ENCODE measurements around the gene NXNL1. TPM values are rescaled to one million over a fixed set of nuclear protein-coding genes. Genes with fewer than 3 reads are reported as not detected.
"Not testable (repeated sequence)": the region's sequence is repeated elsewhere in the genome, so short reads cannot be mapped to it uniquely, and the experiment has no call there.

NXNL1 gene
- total RNA-seq, 1 donor from 2014 or later = not detected

DNA sequence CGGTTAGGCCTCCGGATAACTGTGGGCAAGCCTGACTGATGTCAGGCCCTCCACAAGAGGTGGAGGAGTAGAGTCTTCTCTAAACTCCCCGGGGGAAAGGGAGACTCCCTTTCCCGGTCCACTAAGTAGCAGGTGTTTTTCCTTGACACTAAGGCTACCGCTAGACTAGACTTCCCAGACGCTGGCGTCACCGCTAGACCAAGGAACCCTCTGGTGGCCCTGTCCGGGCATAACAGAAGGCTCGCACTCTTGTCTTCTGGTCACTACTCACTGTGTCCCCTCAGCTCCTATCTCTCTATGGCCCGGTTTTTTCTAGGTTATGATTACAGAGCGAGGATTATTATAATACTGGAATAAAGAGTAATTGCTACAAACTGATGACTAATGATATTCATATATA is 38.3 kb upstream of the NXNL1 start:
- Histone ChIP-seq H3K4me1 (ENCODE audit: control insufficient read depth in 3 of 3, insufficient read depth in 3 of 3, low read length in 3 of 3) (peaks cover 7 to 22% (median 15%) of the 10 kb centered on the region in 3 donors), H3K36me3 (ENCODE audit: control insufficient read depth in 3 of 3, insufficient read depth in 3 of 3, low read length in 3 of 3) (peaks cover 23 to 41% (median 29%) of the 10 kb centered on the region in 3 donors)
- H3K27me3 ChIP-seq (ENCODE audit: control insufficient read depth in 3 of 3, insufficient read depth in 3 of 3, low read length in 3 of 3); H3K27ac ChIP-seq (ENCODE audit: low read depth, low read length); H3K4me3 ChIP-seq (ENCODE audit: low read length in 3 of 3); H3K9me3 ChIP-seq (ENCODE audit: control insufficient read depth in 3 of 3, low read length in 3 of 3); H3K9ac ChIP-seq (ENCODE audit: low read depth in 1 of 3, low read length in 3 of 3): not testable (repeated sequence)

DNA sequence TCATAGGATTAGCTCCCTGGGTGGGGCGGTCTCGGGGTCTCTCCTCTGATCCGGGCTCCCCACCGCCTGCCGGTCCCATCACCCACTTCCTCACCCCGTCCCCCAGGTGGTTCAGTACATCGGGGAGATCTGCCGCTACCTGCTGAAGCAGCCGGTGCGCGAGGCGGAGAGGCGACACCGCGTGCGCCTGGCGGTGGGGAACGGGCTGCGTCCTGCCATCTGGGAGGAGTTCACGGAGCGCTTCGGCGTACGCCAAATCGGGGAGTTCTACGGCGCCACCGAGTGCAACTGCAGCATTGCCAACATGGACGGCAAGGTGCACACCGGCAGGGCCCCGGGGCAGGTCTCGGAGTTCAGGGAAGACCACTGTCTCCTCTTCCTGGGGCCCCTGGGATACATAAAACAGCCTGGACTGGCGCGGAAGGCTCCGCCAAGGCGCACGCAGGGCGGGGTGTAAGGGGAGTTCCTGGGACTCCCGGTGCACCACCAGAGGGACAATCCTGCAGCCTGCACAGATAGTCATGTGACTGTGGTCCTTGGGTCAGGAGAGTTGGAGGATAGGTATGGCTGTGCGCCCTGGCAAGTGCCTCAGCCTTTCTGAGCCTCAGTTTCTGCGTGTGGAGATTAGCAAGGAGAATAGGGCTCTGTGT is 36.5 kb upstream of the NXNL1 start:
- no peak overlapping the region for H3K9ac ChIP-seq (ENCODE audit: low read depth in 1 of 3, low read length in 3 of 3)
- no peaks in the 10 kb centered on the region for H3K9me3 ChIP-seq (ENCODE audit: control insufficient read depth in 3 of 3, low read length in 3 of 3)
- no peak overlapping the region for H3K27ac ChIP-seq (ENCODE audit: low read depth, low read length)
- H3K4me1 ChIP-seq (ENCODE audit: control insufficient read depth in 3 of 3, insufficient read depth in 3 of 3, low read length in 3 of 3) = peaks cover 7 to 22% (median 15%) of the 10 kb centered on the region in 3 donors
- H3K27me3 ChIP-seq (ENCODE audit: control insufficient read depth in 3 of 3, insufficient read depth in 3 of 3, low read length in 3 of 3) = no peaks in the 10 kb centered on the region
- peaks cover 22 to 40% (median 27%) of the 10 kb centered on the region in 3 donors for H3K36me3 ChIP-seq (ENCODE audit: control insufficient read depth in 3 of 3, insufficient read depth in 3 of 3, low read length in 3 of 3)
- H3K4me3 ChIP-seq (ENCODE audit: low read length in 3 of 3) = no peak overlapping the region

DNA sequence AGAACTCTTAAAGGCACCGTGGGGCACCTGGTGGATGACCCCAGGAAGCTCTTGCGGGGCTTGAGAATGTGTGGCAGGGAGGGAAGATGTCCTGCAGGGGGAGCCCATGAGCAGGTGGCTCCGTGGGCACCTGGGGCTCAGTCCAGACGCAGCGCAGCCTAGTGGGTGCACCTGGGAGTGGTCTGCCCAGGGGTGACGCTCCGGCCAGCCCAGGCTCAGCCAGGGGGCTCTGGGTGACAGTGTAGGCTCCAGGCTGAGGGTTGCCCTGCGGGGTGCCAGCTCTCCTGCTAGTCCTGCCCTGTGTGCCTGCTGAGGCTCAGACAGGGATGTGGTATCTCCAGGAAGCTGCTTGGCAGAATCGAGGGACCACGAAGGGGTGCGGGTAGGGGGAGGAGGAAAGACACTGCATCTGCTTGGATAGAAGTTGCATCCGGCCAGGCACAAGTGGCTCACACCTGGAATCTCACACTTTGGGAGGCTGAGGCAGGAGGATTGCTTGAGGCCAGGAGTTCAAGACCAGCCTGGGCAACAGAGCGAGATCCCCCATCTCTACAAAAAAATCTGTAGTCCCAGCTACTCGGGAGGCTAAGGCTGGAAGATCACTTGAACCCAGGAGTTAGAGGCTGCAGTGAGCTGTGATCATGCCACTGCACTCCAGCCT is 35.7 kb upstream of the NXNL1 start:
- Histone ChIP-seq H3K27ac (ENCODE audit: low read depth, low read length) (no peak overlapping the region), H3K4me3 (ENCODE audit: low read length in 3 of 3) (no peak overlapping the region), H3K36me3 (ENCODE audit: control insufficient read depth in 3 of 3, insufficient read depth in 3 of 3, low read length in 3 of 3) (peaks cover 27 to 40% (median 28%) of the 10 kb centered on the region in 3 donors)

DNA sequence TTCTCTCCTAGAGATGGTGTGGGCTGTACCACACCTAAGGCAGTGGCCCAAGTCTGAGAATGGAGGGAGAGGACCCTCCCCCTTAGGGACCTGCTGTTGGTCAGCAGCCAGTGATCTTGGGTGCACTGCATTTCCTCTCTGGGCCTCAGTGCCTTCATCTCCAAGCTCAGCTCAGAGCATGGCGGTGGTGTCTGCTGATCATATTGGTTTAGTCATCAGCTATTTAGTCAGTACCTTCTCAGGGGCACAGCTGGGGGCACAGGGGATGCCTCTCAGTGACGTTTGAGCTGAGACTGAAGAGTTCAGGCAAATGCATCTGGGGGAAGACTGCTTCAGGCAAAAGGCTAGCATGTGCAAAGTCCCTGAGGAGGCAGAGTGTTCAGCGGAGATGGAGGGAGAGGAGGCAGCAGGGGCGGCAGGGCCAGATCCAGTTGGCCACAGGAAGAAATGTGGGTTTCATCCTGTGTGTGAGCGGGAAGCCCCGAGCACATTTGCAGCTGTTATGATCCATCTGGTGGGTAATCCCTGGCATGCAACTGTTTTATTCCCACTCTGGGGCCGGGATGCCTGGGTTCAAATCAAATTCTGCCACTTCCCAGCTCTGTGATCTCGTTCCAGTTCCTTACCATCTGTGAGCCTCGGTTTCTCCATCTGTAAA is 35.0 kb upstream of the NXNL1 start:
- H3K27me3 ChIP-seq (ENCODE audit: control insufficient read depth in 3 of 3, insufficient read depth in 3 of 3, low read length in 3 of 3) = no peaks in the 10 kb centered on the region
- no peaks in the 10 kb centered on the region for H3K9me3 ChIP-seq (ENCODE audit: control insufficient read depth in 3 of 3, low read length in 3 of 3)
- peaks cover 7 to 22% (median 15%) of the 10 kb centered on the region in 3 donors for H3K4me1 ChIP-seq (ENCODE audit: control insufficient read depth in 3 of 3, insufficient read depth in 3 of 3, low read length in 3 of 3)
- no peak overlapping the region for H3K4me3 ChIP-seq (ENCODE audit: low read length in 3 of 3)
- peaks cover 23 to 34% (median 24%) of the 10 kb centered on the region in 3 donors for H3K36me3 ChIP-seq (ENCODE audit: control insufficient read depth in 3 of 3, insufficient read depth in 3 of 3, low read length in 3 of 3)
- no peak overlapping the region for H3K27ac ChIP-seq (ENCODE audit: low read depth, low read length)
- no peak overlapping the region for H3K9ac ChIP-seq (ENCODE audit: low read depth in 1 of 3, low read length in 3 of 3)

More for the DNA sequence above, 35.7 kb upstream of the NXNL1 start:
- Histone ChIP-seq H3K9ac (ENCODE audit: low read depth in 1 of 3, low read length in 3 of 3) (peak overlapping the region in 1 of 3 donors; percentile 50), H3K9me3 (ENCODE audit: control insufficient read depth in 3 of 3, low read length in 3 of 3) (no peaks in the 10 kb centered on the region), H3K4me1 (ENCODE audit: control insufficient read depth in 3 of 3, insufficient read depth in 3 of 3, low read length in 3 of 3) (peaks cover 7 to 22% (median 15%) of the 10 kb centered on the region in 3 donors), H3K27me3 (ENCODE audit: control insufficient read depth in 3 of 3, insufficient read depth in 3 of 3, low read length in 3 of 3) (no peaks in the 10 kb centered on the region)

DNA sequence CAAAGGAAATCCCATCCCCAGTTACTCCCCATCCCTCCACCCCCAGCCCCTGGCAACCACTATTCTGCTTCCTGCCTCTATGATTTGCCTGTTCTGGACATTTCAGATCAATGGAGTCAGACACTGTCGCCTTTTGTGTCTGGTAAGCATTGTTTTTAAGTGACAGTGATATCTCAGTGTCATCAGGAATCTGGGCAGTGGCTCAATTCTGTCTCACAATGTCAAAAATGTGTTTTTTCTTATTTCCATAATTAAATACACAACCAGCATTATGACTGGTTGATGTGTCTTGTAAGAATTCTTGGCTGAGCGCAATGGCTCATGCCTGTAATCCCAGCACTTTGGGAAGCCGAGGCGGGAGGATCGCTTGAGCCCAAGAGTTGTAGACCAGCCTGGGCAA is 30.6 kb upstream of the NXNL1 start:
- Histone ChIP-seq H3K9ac (ENCODE audit: low read depth in 1 of 3, low read length in 3 of 3) (no peak overlapping the region), H3K27ac (ENCODE audit: low read depth, low read length) (no peak overlapping the region), H3K9me3 (ENCODE audit: control insufficient read depth in 3 of 3, low read length in 3 of 3) (no peaks in the 10 kb centered on the region), H3K4me1 (ENCODE audit: control insufficient read depth in 3 of 3, insufficient read depth in 3 of 3, low read length in 3 of 3) (peaks cover 10 to 16% (median 15%) of the 10 kb centered on the region in 3 donors), H3K27me3 (ENCODE audit: control insufficient read depth in 3 of 3, insufficient read depth in 3 of 3, low read length in 3 of 3) (no peaks in the 10 kb centered on the region), H3K36me3 (ENCODE audit: control insufficient read depth in 3 of 3, insufficient read depth in 3 of 3, low read length in 3 of 3) (peaks cover 21 to 24% (median 21%) of the 10 kb centered on the region in 3 donors), H3K4me3 (ENCODE audit: low read length in 3 of 3) (no peak overlapping the region)

DNA sequence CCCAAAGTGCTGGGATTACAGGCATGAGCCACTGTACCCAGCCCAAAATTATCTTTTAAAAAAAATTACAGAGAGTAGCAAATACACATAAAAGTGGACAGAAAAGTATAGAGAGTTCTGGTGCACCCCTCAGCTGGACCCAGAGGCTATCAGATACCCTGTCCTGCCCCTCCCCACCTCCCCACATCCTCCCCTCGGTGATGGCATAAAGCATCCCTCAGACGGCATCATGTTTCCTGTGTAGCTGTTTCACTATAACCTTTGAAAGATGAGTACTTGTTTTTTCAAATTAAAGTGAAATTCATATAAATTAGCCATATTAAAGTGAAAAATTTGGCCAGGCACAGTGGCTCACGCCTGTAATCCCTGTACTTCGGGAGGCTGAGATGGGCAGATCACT is 29.7 kb upstream of the NXNL1 start:
- H3K9ac ChIP-seq (ENCODE audit: low read depth in 1 of 3, low read length in 3 of 3) = no peak overlapping the region
- no peak overlapping the region for H3K4me3 ChIP-seq (ENCODE audit: low read length in 3 of 3)
- no peak overlapping the region for H3K27ac ChIP-seq (ENCODE audit: low read depth, low read length)
- peaks cover 18 to 22% (median 22%) of the 10 kb centered on the region in 3 donors for H3K36me3 ChIP-seq (ENCODE audit: control insufficient read depth in 3 of 3, insufficient read depth in 3 of 3, low read length in 3 of 3)
- H3K4me1 ChIP-seq (ENCODE audit: control insufficient read depth in 3 of 3, insufficient read depth in 3 of 3, low read length in 3 of 3) = peaks cover 6 to 12% (median 6%) of the 10 kb centered on the region in 3 donors
- H3K27me3 ChIP-seq (ENCODE audit: control insufficient read depth in 3 of 3, insufficient read depth in 3 of 3, low read length in 3 of 3) = no peaks in the 10 kb centered on the region
- no peaks in the 10 kb centered on the region for H3K9me3 ChIP-seq (ENCODE audit: control insufficient read depth in 3 of 3, low read length in 3 of 3)

DNA sequence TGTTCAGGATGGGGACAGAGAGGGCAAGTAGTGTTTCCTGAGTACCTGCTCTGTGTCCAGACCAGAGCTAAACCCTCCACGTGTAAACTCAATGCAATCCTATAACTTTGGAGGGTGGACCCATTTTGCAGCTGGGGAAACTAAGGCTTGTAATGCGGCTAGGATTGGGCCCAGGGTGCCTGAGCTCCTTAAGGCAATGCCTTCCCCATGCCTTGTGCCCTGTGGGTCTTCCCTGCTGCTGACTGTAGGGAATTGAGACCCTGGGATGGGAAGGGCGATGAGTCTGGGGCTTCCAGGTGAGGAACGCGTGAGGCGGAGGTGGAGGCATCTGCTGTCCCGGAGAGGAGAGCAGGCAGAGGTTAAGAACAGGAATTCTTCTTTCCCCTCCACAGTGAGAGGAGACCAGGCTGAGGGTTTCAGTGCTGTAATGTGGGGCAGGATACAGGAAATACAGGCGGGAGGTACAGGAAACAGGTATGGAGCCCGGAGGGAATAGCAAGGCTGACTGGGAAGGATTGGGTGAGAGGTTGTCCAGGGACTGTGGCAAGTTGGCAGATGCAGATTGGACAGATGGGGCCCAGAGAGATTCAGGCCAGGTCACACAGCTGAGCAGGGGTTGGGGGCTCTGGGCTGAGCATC is 28.8 kb upstream of the NXNL1 start:
- H3K27me3 ChIP-seq (ENCODE audit: control insufficient read depth in 3 of 3, insufficient read depth in 3 of 3, low read length in 3 of 3) = no peaks in the 10 kb centered on the region
- no peak overlapping the region for H3K4me3 ChIP-seq (ENCODE audit: low read length in 3 of 3)
- H3K27ac ChIP-seq (ENCODE audit: low read depth, low read length) = peak overlapping the region; percentile 68
- no peak overlapping the region for H3K9ac ChIP-seq (ENCODE audit: low read depth in 1 of 3, low read length in 3 of 3)
- no peaks in the 10 kb centered on the region for H3K9me3 ChIP-seq (ENCODE audit: control insufficient read depth in 3 of 3, low read length in 3 of 3)
- peaks cover 6 to 12% (median 6%) of the 10 kb centered on the region in 3 donors for H3K4me1 ChIP-seq (ENCODE audit: control insufficient read depth in 3 of 3, insufficient read depth in 3 of 3, low read length in 3 of 3)
- H3K36me3 ChIP-seq (ENCODE audit: control insufficient read depth in 3 of 3, insufficient read depth in 3 of 3, low read length in 3 of 3) = peaks cover 17 to 22% (median 22%) of the 10 kb centered on the region in 3 donors

DNA sequence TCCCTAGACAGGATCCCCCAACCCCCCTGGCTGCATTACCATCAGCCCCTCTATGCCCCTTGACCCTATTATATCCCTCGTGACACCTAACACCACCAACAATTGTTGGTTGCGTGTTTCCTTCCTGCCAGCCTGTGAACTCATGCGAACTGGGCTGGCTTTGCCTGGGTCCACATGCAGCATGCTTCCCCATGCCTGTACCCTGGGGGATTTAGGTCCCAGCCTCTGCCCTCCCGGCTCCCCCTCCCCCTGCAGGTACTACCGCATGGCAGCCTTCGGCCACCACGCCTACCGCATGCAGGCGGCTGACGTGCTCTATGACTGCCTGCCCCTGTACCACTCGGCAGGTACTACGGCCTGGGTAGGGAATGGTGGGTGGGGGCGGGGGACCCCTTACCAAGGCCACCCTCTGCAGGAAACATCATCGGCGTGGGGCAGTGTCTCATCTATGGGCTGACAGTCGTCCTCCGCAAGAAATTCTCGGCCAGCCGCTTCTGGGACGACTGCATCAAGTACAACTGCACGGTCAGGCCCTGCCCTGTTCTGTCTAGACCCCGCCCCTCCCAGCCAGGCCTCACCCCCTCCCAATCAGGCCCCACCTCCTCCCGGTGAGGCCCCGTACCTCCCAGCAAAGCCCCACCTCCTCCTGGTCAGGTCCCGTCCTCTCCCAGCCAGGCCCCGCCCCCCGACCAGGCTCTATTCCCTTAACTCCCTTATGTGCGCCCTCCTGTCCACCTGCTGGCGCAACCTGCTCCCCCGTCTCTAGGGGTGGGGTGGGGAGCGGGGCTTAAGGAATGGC is 28.1 kb upstream of the NXNL1 start:
- Histone ChIP-seq H3K27ac (ENCODE audit: low read depth, low read length) (peak overlapping the region; percentile 68), H3K9me3 (ENCODE audit: control insufficient read depth in 3 of 3, low read length in 3 of 3) (no peaks in the 10 kb centered on the region), H3K36me3 (ENCODE audit: control insufficient read depth in 3 of 3, insufficient read depth in 3 of 3, low read length in 3 of 3) (peaks cover 17 to 24% (median 24%) of the 10 kb centered on the region in 3 donors), H3K4me1 (ENCODE audit: control insufficient read depth in 3 of 3, insufficient read depth in 3 of 3, low read length in 3 of 3) (peaks cover 6 to 12% (median 6%) of the 10 kb centered on the region in 3 donors), H3K27me3 (ENCODE audit: control insufficient read depth in 3 of 3, insufficient read depth in 3 of 3, low read length in 3 of 3) (no peaks in the 10 kb centered on the region), H3K4me3 (ENCODE audit: low read length in 3 of 3) (peak overlapping the region in 1 of 3 donors; percentile 56), H3K9ac (ENCODE audit: low read depth in 1 of 3, low read length in 3 of 3) (peak overlapping the region in 1 of 3 donors; percentile 50)

Data from skeletal muscle tissue (tissue), 4 donors.